Ovary (tissue), 10 donors: Measurements from ENCODE around the gene THTPA. TPM values are rescaled to one million over a fixed set of nuclear protein-coding genes. Genes with fewer than 3 reads are reported as not detected.

Experiments used
- DNase-seq, 5 donors: peaks; one replicate each; pipeline ENCODE4 v3.0.0-alpha.2; 2019 to 2020
- H3K27ac ChIP-seq, 2 donors: fragments of 200-600 bp; one replicate each; pipeline versions ENCODE4 v1.5.1 to v1.8.0; 2019 to 2022
- H3K27me3 ChIP-seq: fragments of 200-600 bp; one replicate; pipeline ENCODE4 v1.8.0; 2022
- H3K36me3 ChIP-seq: fragments of 200-600 bp; sonication (generic); one replicate; pipeline ENCODE4 v1.5.1; 2019
- H3K4me1 ChIP-seq: one replicate; pipeline ENCODE4 v1.8.1; 2013; ENCODE audit warnings: mild to moderate bottlenecking, moderate library complexity; ENCODE audit not compliant: insufficient read depth
- H3K4me3 ChIP-seq: fragments of 200-600 bp; sonication (generic); one replicate; pipeline ENCODE4 v1.5.1; 2017
- H3K9me3 ChIP-seq, 2 donors: fragments of 200-600 bp in 1 of 2; sonication (generic) in 1 of 2; one replicate each; pipeline versions ENCODE4 v1.5.1 to v1.8.1; 2013 to 2019; ENCODE audit warnings: mild to moderate bottlenecking in 1 of 2, moderate library complexity in 1 of 2
- EP300 ChIP-seq: sonication (generic); formaldehyde crosslinking; IDR thresholded peaks from one replicate; pipeline ENCODE4 v1.6.1; 2017; ENCODE audit warnings: antibody characterized with exemption
- POLR2A ChIP-seq: fragments of 450-650 bp; IDR thresholded peaks from one replicate; pipeline ENCODE4 v1.6.1; 2017; ENCODE audit warnings: antibody characterized with exemption, mild to moderate bottlenecking, moderate library complexity
- WGBS, 3 donors: extraction: QIAGEN DNeasy Blood & Tissue Kit in 1 of 3; methylation state at CpG; one replicate each; pipeline versions ENCODE4 v1.1.5 to v1.1.7; 2013 to 2017; 5-methylcytosine and 5-hydroxymethylcytosine counted together
- intact Hi-C, 4 donors: fragments of 100-400 bp; cut with DNase I; formaldehyde crosslinking; loops; one replicate each; pipeline versions ENCODE4 v1.11.0 to v1.15.1; 2022 to 2023
- long read RNA-seq, 3 donors: library from polyadenylated mRNA in 2 of 3; unstranded in 2 of 3; transcript quantifications; one replicate each; pipeline ENCODE4 v2.0.0 and lab custom pipeline, GENCODE V29; 2021 to 2026
- polyA plus RNA-seq, 2 donors: library from polyadenylated mRNA; stranded (reverse); fragments of 200-250 nt in 1 of 2; fragments of 350-450 nt in 1 of 2; fragmentation: Illumina TruSeq in 1 of 2; extraction: RNeasy Lipid Tissue Mini Kit (QIAGEN cat#74804) in 1 of 2; gene quantifications; one replicate each; pipeline ENCODE4 v1.2.3, GENCODE V29; 2013 to 2014
- total RNA-seq, 7 donors: library from RNA; depleted of rRNA in 2 of 7; stranded (reverse); fragments of >200 nt in 2 of 7; fragmentation: NEBNext Ultra II Directional in 3 of 7; extraction: Animal tissue kit (Norgen Biotek cat#: 25700) in 3 of 7; gene quantifications; one replicate each; pipeline versions ENCODE4 v1.1.0 to v1.2.4, GENCODE V29; 2016 to 2023
- TF ChIP-seq, protein P1 (sequence below), 3 donors: fragments of 450-650 bp in 2 of 3; fragments of 200-600 bp in 1 of 3; IDR thresholded peaks; one replicate each; pipeline versions ENCODE4 v1.5.1 to v1.8.0; 2016 to 2022; ENCODE audit warnings: antibody characterized with exemption in 3 of 3, mild to moderate bottlenecking in 1 of 3
- donor health status: DM: no; HTN: no; CAD: no; lungs with moderate emphysema.
- donor health status: DM: no; HTN: no; CAD: no.
- donor health status: Bipolar disorder and iron deficiency.
- donor health status: DM: yes; HTN: yes; CAD: no.
- donor health status: DM: no; HTN: no; CAD: no.
- donor health status: DM: yes; HTN: yes; CAD: no.

The THTPA gene, protein sequence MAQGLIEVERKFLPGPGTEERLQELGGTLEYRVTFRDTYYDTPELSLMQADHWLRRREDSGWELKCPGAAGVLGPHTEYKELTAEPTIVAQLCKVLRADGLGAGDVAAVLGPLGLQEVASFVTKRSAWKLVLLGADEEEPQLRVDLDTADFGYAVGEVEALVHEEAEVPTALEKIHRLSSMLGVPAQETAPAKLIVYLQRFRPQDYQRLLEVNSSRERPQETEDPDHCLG
- total RNA-seq (10 to 100 TPM; 14.6 to 22.3 (median 19.6) TPM), polyA plus RNA-seq (10 to 100 TPM; 11.5 to 11.9 TPM)
- long read RNA-seq, donor 1, transcript THTPA-205 (2 exons, 571 nt), result minor isoform, 50 of 142 reads
- long read RNA-seq, donor 1, transcript THTPA-202 (3 exons, 1,779 nt), result minor isoform, 10 of 142 reads
- long read RNA-seq, donor 1, transcript THTPA-201 (2 exons, 2,860 nt), result major isoform, 73 of 142 reads
- long read RNA-seq, donor 1, partial matches to known transcripts, result 0 of 142 reads
- long read RNA-seq, donor 1, other reads (novel, unspliced or antisense), result 4 of 142 reads
- long read RNA-seq, donor 2, transcript THTPA-201 (2 exons, 2,860 nt), result major isoform, 5 of 10 reads
- long read RNA-seq, donor 2, partial matches to known transcripts, result 0 of 10 reads
- long read RNA-seq, donor 2, other reads (novel, unspliced or antisense), result 0 of 10 reads
- long read RNA-seq, donor 3, transcript THTPA-201 (2 exons, 2,860 nt), result major isoform, 19 of 35 reads
- long read RNA-seq, donor 3, transcript THTPA-205 (2 exons, 571 nt), result minor isoform, 10 of 35 reads
- long read RNA-seq, donor 3, partial matches to known transcripts, result 0 of 35 reads
- long read RNA-seq, donor 3, other reads (novel, unspliced or antisense), result 1 of 35 reads

DNA sequence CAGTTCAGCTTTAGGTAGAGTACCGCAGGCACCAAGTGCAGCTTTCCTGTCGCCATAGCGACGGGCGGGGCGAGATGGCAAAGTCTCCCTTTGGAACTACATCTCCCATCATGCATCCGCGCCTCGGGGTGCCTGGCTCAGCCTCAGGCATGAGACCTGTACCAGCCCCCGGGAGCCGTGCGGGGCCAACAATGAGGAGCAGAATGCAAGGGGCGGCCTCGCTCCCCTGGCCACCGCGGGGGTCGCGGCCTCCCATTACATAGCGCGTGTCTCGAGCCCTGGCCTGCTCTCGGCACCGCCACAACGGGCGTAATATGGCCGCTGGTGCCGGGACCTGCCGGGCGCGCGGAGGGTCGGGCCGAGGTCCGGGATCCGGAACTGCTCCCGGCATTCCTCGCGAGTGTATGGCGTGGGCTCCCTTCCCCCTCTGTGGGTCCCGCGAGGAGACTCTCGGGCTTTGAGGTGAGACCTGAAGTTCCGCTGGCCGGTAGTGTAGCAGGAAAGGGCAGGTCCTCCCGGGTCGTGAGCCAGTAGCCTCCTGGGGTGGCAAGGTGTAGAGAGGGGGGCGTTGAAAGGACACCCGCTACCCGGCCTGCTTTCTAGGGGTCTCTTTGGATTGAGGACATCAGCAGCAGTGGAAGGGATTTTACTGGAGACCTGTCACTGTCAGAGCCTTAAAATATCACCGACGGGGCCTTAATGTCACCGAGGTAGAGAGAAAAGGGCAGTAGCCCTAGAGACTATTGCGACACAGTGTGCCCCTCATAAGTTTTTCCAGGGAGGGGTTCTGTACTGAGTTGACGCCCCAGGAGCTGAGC is at the start of gene THTPA:
Gene THTPA (plus strand): TSS at position 390 of the 818 bp plus-strand sequence. CDS start 487 bp downstream, outside the sequence.
- Histone ChIP-seq H3K4me3 (peak within 1 kb of the TSS; percentile 72), H3K36me3 (no peaks in the 10 kb centered on the region), H3K4me1 (peaks cover 6% of the 10 kb centered on the region), H3K27me3 (no peaks in the 10 kb centered on the region), H3K9me3 (no peaks in the 10 kb centered on the region), H3K27ac (peak within 1 kb of the TSS; percentile 82 to 89)
- intact Hi-C loops, result loop anchor here in 1 of 4 donors (10.0 kb wide), 1 partner anchor 231 kb away; the partner anchor contains the start of gene PABPN1
- TF ChIP-seq, protein P1, sequence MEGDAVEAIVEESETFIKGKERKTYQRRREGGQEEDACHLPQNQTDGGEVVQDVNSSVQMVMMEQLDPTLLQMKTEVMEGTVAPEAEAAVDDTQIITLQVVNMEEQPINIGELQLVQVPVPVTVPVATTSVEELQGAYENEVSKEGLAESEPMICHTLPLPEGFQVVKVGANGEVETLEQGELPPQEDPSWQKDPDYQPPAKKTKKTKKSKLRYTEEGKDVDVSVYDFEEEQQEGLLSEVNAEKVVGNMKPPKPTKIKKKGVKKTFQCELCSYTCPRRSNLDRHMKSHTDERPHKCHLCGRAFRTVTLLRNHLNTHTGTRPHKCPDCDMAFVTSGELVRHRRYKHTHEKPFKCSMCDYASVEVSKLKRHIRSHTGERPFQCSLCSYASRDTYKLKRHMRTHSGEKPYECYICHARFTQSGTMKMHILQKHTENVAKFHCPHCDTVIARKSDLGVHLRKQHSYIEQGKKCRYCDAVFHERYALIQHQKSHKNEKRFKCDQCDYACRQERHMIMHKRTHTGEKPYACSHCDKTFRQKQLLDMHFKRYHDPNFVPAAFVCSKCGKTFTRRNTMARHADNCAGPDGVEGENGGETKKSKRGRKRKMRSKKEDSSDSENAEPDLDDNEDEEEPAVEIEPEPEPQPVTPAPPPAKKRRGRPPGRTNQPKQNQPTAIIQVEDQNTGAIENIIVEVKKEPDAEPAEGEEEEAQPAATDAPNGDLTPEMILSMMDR (IDR thresholded peaks at IDR 0.05), result no peak
- TF ChIP-seq POLR2A (no peak), EP300 (no peak)
- DNase-seq, result peak; percentile 88 to 94 (median 91)
- 0% methylated on average over 35 to 54 of the region's 54 CpGs for WGBS, 3 donors

- Histone ChIP-seq H3K4me3 (no peak overlapping the region), H3K9me3 (no peaks in the 10 kb centered on the region), H3K36me3 (no peaks in the 10 kb centered on the region), H3K4me1 (no peaks in the 10 kb centered on the region), H3K27me3 (no peaks in the 10 kb centered on the region), H3K27ac (no peak overlapping the region)
- intact Hi-C loops, result no loop called here
- WGBS, 3 donors, result 40 to 55% (median 50%) methylated on average over 13 of the region's 13 CpGs
- no peak for DNase-seq
- TF ChIP-seq, protein P1 (IDR thresholded peaks at IDR 0.05), result no peak
- TF ChIP-seq POLR2A, result no peak
- no peak for TF ChIP-seq EP300
Observed at GRCh38 chr14:23512156-23512555, 43.9 kb upstream of the THTPA start.

- no peak for DNase-seq
- 89 to 91% (median 91%) methylated on average over 25 of the region's 25 CpGs for WGBS, 3 donors
- intact Hi-C loops, result no loop called here
- H3K9me3 ChIP-seq, result no peaks in the 10 kb centered on the region
- H3K27me3 ChIP-seq, result no peaks in the 10 kb centered on the region
- H3K36me3 ChIP-seq, result no peaks in the 10 kb centered on the region
- H3K4me3 ChIP-seq, result no peak overlapping the region
- TF ChIP-seq, protein P1 (IDR thresholded peaks at IDR 0.05), result no peak
- TF ChIP-seq POLR2A (no peak), EP300 (no peak)
- H3K27ac ChIP-seq, result no peak overlapping the region
- no peaks in the 10 kb centered on the region for H3K4me1 ChIP-seq
Observed at GRCh38 chr14:23513005-23513817, 42.9 kb upstream of the THTPA start.
